H1 (cell line): ENCODE data around the gene PYURF. TPM values are rescaled to one million over a fixed set of nuclear protein-coding genes. Genes with fewer than 3 reads are reported as not detected.

Experiments
- CTCF ChIA-PET: fragments of 300-600 bp; sonication (Branson Sonifier 250); formaldehyde crosslinking; loops from one replicate; lab custom pipeline; 2021; ENCODE audit not compliant: partially characterized antibody; lab: Charles Lee
- POLR2A ChIA-PET: fragments of 300-600 bp; sonication (Branson Sonifier 250); formaldehyde crosslinking; loops from one replicate; lab custom pipeline; 2021; ENCODE audit warnings: inconsistent platforms; ENCODE audit not compliant: partially characterized antibody; lab: Charles Lee
- DNase-seq, 2 experiments: peaks; one replicate each; pipeline versions ENCODE4 v3.0.0 to v3.0.0-alpha.2; 2010 to 2022; ENCODE audit warnings: low spot score in 2 of 2, low read depth in 1 of 2, mixed read lengths in 1 of 2
- FAIRE-seq: peaks from 2 replicates; lab custom pipeline; 2011; peaks lifted over from hg19 to GRCh38; lab: Jason Lieb, UNC
- H2AFZ ChIP-seq: 2 replicates; pipeline ENCODE4 v1.8.1; 2012; ENCODE audit warnings: low read length, inconsistent platforms
- H2AK5ac ChIP-seq: 2 replicates; pipeline ENCODE4 v1.6.1; 2013; ENCODE audit warnings: low read depth, low read length
- H2BK120ac ChIP-seq: replicated peaks from 2 replicates; pipeline ENCODE3; 2013; ENCODE audit warnings: low read depth, low read length, inconsistent platforms
- H2BK12ac ChIP-seq: 2 replicates; pipeline ENCODE4 v1.6.1; 2013; ENCODE audit warnings: low read depth, low read length
- H2BK15ac ChIP-seq: 2 replicates; pipeline ENCODE4 v1.6.1; 2013; ENCODE audit warnings: low read length
- H2BK20ac ChIP-seq: 2 replicates; pipeline ENCODE4 v1.6.1; 2013; ENCODE audit warnings: low read length
- H2BK5ac ChIP-seq: 2 replicates; pipeline ENCODE4 v1.6.1; 2013; ENCODE audit warnings: low read depth, low read length
- H3K14ac ChIP-seq: 2 replicates; pipeline ENCODE4 v1.6.1; 2013; ENCODE audit warnings: inconsistent platforms; ENCODE audit not compliant: insufficient read length
- H3K18ac ChIP-seq: 2 replicates; pipeline ENCODE4 v1.6.1; 2013; ENCODE audit warnings: low read length; ENCODE audit errors: extremely low read depth
- H3K23ac ChIP-seq: 2 replicates; pipeline ENCODE4 v1.6.1; 2013; ENCODE audit warnings: inconsistent platforms; ENCODE audit not compliant: insufficient read length
- H3K23me2 ChIP-seq: 2 replicates; pipeline ENCODE4 v1.6.1; 2013; ENCODE audit warnings: low read depth, low read length
- H3K27ac ChIP-seq: 2 replicates; pipeline ENCODE4 v1.6.1; 2011; ENCODE audit warnings: low read depth, low read length, inconsistent platforms
- H3K27me3 ChIP-seq, 4 experiments: replicated peaks in 1 of 4; 1 replicate in 1 of 4; 2 replicates in 3 of 4; pipeline versions ENCODE4 v1.6.1 to v1.8.1; 2011 to 2013; ENCODE audit warnings: low read length in 3 of 4, mild to moderate bottlenecking in 3 of 4, inconsistent platforms in 2 of 4, mixed read lengths in 2 of 4, moderate library complexity in 1 of 4; ENCODE audit not compliant: control insufficient read depth in 3 of 4, insufficient read depth in 3 of 4; ENCODE audit errors: extremely low read depth in 1 of 4
- H3K36me3 ChIP-seq, 4 experiments: 2 replicates each; pipeline versions ENCODE4 v1.6.1 to v1.8.1; 2011 to 2013; ENCODE audit warnings: mild to moderate bottlenecking in 4 of 4, low read length in 3 of 4, moderate library complexity in 2 of 4, control low read depth in 1 of 4, inconsistent platforms in 1 of 4; ENCODE audit not compliant: insufficient read depth in 4 of 4, control insufficient read depth in 2 of 4
- H3K4ac ChIP-seq: replicated peaks from 2 replicates; pipeline ENCODE3; 2013; ENCODE audit warnings: low read length, low read depth, mixed read lengths, inconsistent platforms; ENCODE audit not compliant: insufficient read length
- H3K4me1 ChIP-seq, 4 experiments: replicated peaks in 1 of 4; 1 replicate in 1 of 4; 2 replicates in 3 of 4; pipeline versions ENCODE4 v1.6.1 to v1.8.1; 2011 to 2013; ENCODE audit warnings: low read length in 3 of 4, inconsistent platforms in 2 of 4, mixed read lengths in 1 of 4; ENCODE audit not compliant: insufficient read depth in 4 of 4, control insufficient read depth in 3 of 4
- H3K4me2 ChIP-seq, 2 experiments: 2 replicates each; pipeline versions ENCODE4 v1.6.1 to v1.8.1; 2011 to 2013; ENCODE audit warnings: low read depth in 2 of 2, low read length in 2 of 2, control low read depth in 1 of 2, inconsistent platforms in 1 of 2, mild to moderate bottlenecking in 1 of 2; ENCODE audit not compliant: insufficient read depth in 1 of 2
- H3K4me3 ChIP-seq, 4 experiments: fragments of 200-600, 300-600 bp in 1 of 4; sonication (generic), shearing (Covaris generic), sonication (Bioruptor Twin) in 1 of 4; 2 replicates each; pipeline versions ENCODE4 v1.5.1 to v1.8.1; 2011 to 2016; ENCODE audit warnings: low read length in 4 of 4, low read depth in 3 of 4, control low read depth in 2 of 4, inconsistent platforms in 2 of 4, mild to moderate bottlenecking in 2 of 4, mixed read lengths in 1 of 4, moderate library complexity in 1 of 4; ENCODE audit not compliant: insufficient read depth in 2 of 4; ENCODE audit errors: extremely low read depth in 1 of 4
- H3K56ac ChIP-seq: replicated peaks from 2 replicates; pipeline ENCODE3; 2013; ENCODE audit warnings: low read depth, mild to moderate bottlenecking, mixed read lengths, low read length, inconsistent platforms; ENCODE audit not compliant: insufficient read length
- H3K79me1 ChIP-seq: 2 replicates; pipeline ENCODE4 v1.6.1; 2013; ENCODE audit warnings: low read depth, low read length, control low read depth
- H3K79me2 ChIP-seq, 2 experiments: 2 replicates each; pipeline versions ENCODE4 v1.6.1 to v1.8.1; 2012 to 2013; ENCODE audit warnings: low read length in 2 of 2, mild to moderate bottlenecking in 2 of 2, inconsistent platforms in 1 of 2; ENCODE audit not compliant: insufficient read depth in 2 of 2, control insufficient read depth in 1 of 2
- H3K9ac ChIP-seq, 4 experiments: replicated peaks in 1 of 4; 1 replicate in 1 of 4; 2 replicates in 3 of 4; pipeline versions ENCODE4 v1.6.1 to v1.8.1; 2011 to 2013; ENCODE audit warnings: low read depth in 3 of 4, low read length in 3 of 4, control low read depth in 2 of 4, mild to moderate bottlenecking in 2 of 4, moderate library complexity in 2 of 4, inconsistent platforms in 1 of 4; ENCODE audit errors: extremely low read depth in 1 of 4
- H3K9me3 ChIP-seq, 2 experiments: 2 replicates each; pipeline versions ENCODE4 v1.6.1 to v1.8.1; 2012 to 2013; ENCODE audit warnings: mild to moderate bottlenecking in 2 of 2, moderate library complexity in 2 of 2, control low read depth in 1 of 2, inconsistent platforms in 1 of 2, low read depth in 1 of 2, low read length in 1 of 2, mixed read lengths in 1 of 2; ENCODE audit not compliant: insufficient read depth in 2 of 2
- H4K20me1 ChIP-seq, 2 experiments: replicated peaks in 1 of 2; 2 replicates each; pipeline versions ENCODE3 to v1.8.1; 2011 to 2013; ENCODE audit warnings: inconsistent platforms in 2 of 2, low read length in 2 of 2, mild to moderate bottlenecking in 1 of 2; ENCODE audit not compliant: insufficient read depth in 2 of 2, control insufficient read depth in 1 of 2
- H4K5ac ChIP-seq: 2 replicates; pipeline ENCODE4 v1.6.1; 2013; ENCODE audit warnings: low read length, low read depth, mixed read lengths, inconsistent platforms; ENCODE audit not compliant: insufficient read length
- H4K8ac ChIP-seq: 2 replicates; pipeline ENCODE4 v1.8.0; 2013; ENCODE audit warnings: mild to moderate bottlenecking, moderate library complexity, low read length, inconsistent platforms; ENCODE audit not compliant: insufficient read depth; ENCODE audit errors: extremely low read depth
- H4K91ac ChIP-seq: replicated peaks from 2 replicates; pipeline ENCODE3; 2013; ENCODE audit warnings: low read length, mixed read lengths, inconsistent platforms; ENCODE audit not compliant: insufficient read length
- BRCA1 ChIP-seq: IDR thresholded peaks from 2 replicates; pipeline ENCODE4 v1.6.1; 2012; ENCODE audit warnings: low read depth, low read length, improper control_type of control experiment
- CBX5 ChIP-seq: fragments of 300-800, 300-1000 bp; sonication (generic); IDR thresholded peaks from 2 replicates; pipeline ENCODE4 v1.7.1; 2016; ENCODE audit warnings: antibody characterized with exemption, low read length, low read depth
- CTBP2 ChIP-seq: IDR thresholded peaks from 2 replicates; pipeline ENCODE4 v1.7.0; 2011; ENCODE audit warnings: borderline replicate concordance, mild to moderate bottlenecking, moderate library complexity, mixed read lengths, low read length; ENCODE audit not compliant: insufficient read depth, insufficient read length
- E2F6 ChIP-seq: IDR thresholded peaks from 2 replicates; pipeline ENCODE4 v1.6.1; 2012; ENCODE audit warnings: inconsistent platforms
- EZH2 ChIP-seq: fragments of 200-600 bp; sonication (generic); IDR thresholded peaks from 2 replicates; pipeline ENCODE4 v1.7.1; 2012; ENCODE audit warnings: low read depth, mild to moderate bottlenecking, moderate library complexity, low read length, inconsistent platforms; ENCODE audit not compliant: severe bottlenecking
- FOSL1 ChIP-seq: IDR thresholded peaks from 2 replicates; pipeline ENCODE4 v1.6.1; 2011; ENCODE audit warnings: mild to moderate bottlenecking, low read depth, low read length, moderate library complexity; ENCODE audit not compliant: insufficient read depth
- NANOG ChIP-seq: IDR thresholded peaks from 2 replicates; pipeline ENCODE4 v1.6.1; 2011; ENCODE audit warnings: low read length, low read depth, mild to moderate bottlenecking, inconsistent platforms; ENCODE audit not compliant: insufficient read depth, poor library complexity, severe bottlenecking
- USF2 ChIP-seq: IDR thresholded peaks from 2 replicates; pipeline ENCODE4 v1.6.1; 2011; ENCODE audit warnings: low read length, improper control_type of control experiment
- ZNF274 ChIP-seq: IDR thresholded peaks from 2 replicates; pipeline ENCODE4 v1.7.0; 2012; ENCODE audit warnings: low read length, borderline replicate concordance; ENCODE audit errors: extremely low read depth
- WGBS, 2 experiments: shearing (Covaris generic) in 1 of 2; methylation state at CpG; one replicate each; pipeline versions ENCODE4 v1.1.6 to v1.1.7; 2013 to 2015; ENCODE audit warnings: low lambda C conversion rate in 2 of 2, mixed read lengths in 2 of 2, inconsistent platforms in 1 of 2, low coverage in 1 of 2, missing lambda C conversion rate in 1 of 2; ENCODE audit not compliant: insufficient replicate concordance in 2 of 2, insufficient coverage in 1 of 2, insufficient read length in 1 of 2; ENCODE audit errors: extremely low coverage in 1 of 2, missing lambda C conversion rate in 1 of 2; 5-methylcytosine and 5-hydroxymethylcytosine counted together
- polyA plus RNA-seq, 7 experiments: library from polyadenylated mRNA; depleted of rRNA in 3 of 7; stranded (reverse) in 5 of 7; unstranded in 2 of 7; fragments of >200 nt in 5 of 7; fragments of 200-250 nt in 2 of 7; gene quantifications; 1 replicate in 5 of 7; 2 replicates in 1 of 7; 4 replicates in 1 of 7; pipeline versions ENCODE4 v1.2.1 to v1.2.3, GENCODE V29; 2011 to 2013; ENCODE audit warnings: missing spikeins in 2 of 7, mixed read lengths in 2 of 7
- total RNA-seq: library from RNA; stranded (reverse); fragmentation: NEBNext Ultra II Directional; extraction: Animal tissue kit (Norgen Biotek cat#: 25700); gene quantifications from 2 replicates; pipeline ENCODE4 v1.2.1, GENCODE V29; 2021

Gene PYURF
- total and polyA plus RNA-seq, 2 of the 8 experiments (the other 6 are each of a cell fraction or from before 2014, with no cell fraction given): 31.6 to 44.8 TPM

GRCh38 chr4:88514557-88515511 is 8.7 kb downstream of the PYURF start:
- Histone ChIP-seq H3K23me2 (no peaks in the 10 kb centered on the region), H3K27ac (no peak overlapping the region), H3K27me3 (no peaks in the 10 kb centered on the region), H3K9me3 (no peaks in the 10 kb centered on the region), H3K79me2 (no peaks in the 10 kb centered on the region), H4K8ac (no peak overlapping the region), H3K14ac (no peak overlapping the region), H2AFZ (no peak overlapping the region), H3K4me2 (no peak overlapping the region), H2BK120ac (no peak overlapping the region), H2BK20ac (no peak overlapping the region), H3K4me1 (peaks cover 0 to 2% (median 0%) of the 10 kb centered on the region in 4 experiments; a peak in 1 of 7 replicates), H2BK12ac (no peak overlapping the region), H3K4ac (no peak overlapping the region), H3K23ac (no peak overlapping the region), H4K91ac (no peak overlapping the region), H4K20me1 (no peaks in the 10 kb centered on the region), H2AK5ac (no peak overlapping the region), H3K4me3 (no peak overlapping the region), H3K9ac (no peak overlapping the region), H2BK15ac (no peak overlapping the region), H3K56ac (no peak overlapping the region), H3K79me1 (no peaks in the 10 kb centered on the region), H2BK5ac (no peak overlapping the region), H3K18ac (no peak overlapping the region), H4K5ac (no peak overlapping the region), H3K36me3 (no peaks in the 10 kb centered on the region)
- ChIA-PET POLR2A (interaction anchor here (0.7 kb wide), 1 partner anchor 296 kb away, joined by 3 read pairs; no protein-coding TSS in a partner anchor), CTCF (interaction anchor here (0.6 to 7.7 kb wide), 47 partner anchors 8 to 482 kb away, joined by 3 to 112 read pairs (median 3); partner anchors contain the start of genes HERC5, HERC6 and PYURF)
- FAIRE-seq: no peak
- no peak for DNase-seq
- 89% methylated on average over 8 of the region's 8 CpGs; no CpG with 5 or more reads in 1 of the 2 experiments for WGBS, 2 experiments
- TF ChIP-seq CBX5 (no peak), EZH2 (no peak), E2F6 (no peak), USF2 (no peak), ZNF274 (no peak), BRCA1 (no peak), FOSL1 (no peak), CTBP2 (no peak), NANOG (no peak)
